ENCODE measurements around the gene SNRPN. TPM values are rescaled to one million over a fixed set of nuclear protein-coding genes. Genes with fewer than 3 reads are reported as not detected.

Gene SNRPN
- total and polyA plus RNA-seq, 2 experiments from 2014 or later: 225 to 283 TPM

- H3K9me3 ChIP-seq (ENCODE audit: low read depth): no peaks in the 10 kb centered on the region
- peaks cover 3% of the 10 kb centered on the region for H4K20me1 ChIP-seq (ENCODE audit: insufficient read depth, poor library complexity, severe bottlenecking)
- H3K4me1 ChIP-seq (ENCODE audit: insufficient read depth): no peaks in the 10 kb centered on the region
- DNase-seq (ENCODE audit: low spot score): no peak
- no peak overlapping the region for H3K4me2 ChIP-seq
- no peak overlapping the region for H3K4me3 ChIP-seq
- TF ChIP-seq CTCF (IDR thresholded peaks at IDR 0.05; ENCODE audit: poor library complexity) (no peak), EZH2 (IDR thresholded peaks at IDR 0.05; ENCODE audit: borderline replicate concordance) (no peak), EZH2phosphoT487 (IDR thresholded peaks at IDR 0.05; ENCODE audit: low read depth, severe bottlenecking, unreplicated experiment) (no peak)
- no peak overlapping the region for H3K27ac ChIP-seq
- H3K27me3 ChIP-seq: no peaks in the 10 kb centered on the region
- no peaks in the 10 kb centered on the region for H3K9me2 ChIP-seq (replicated peaks; ENCODE audit: insufficient read depth)
- no peaks in the 10 kb centered on the region for H3K36me3 ChIP-seq (replicated peaks; ENCODE audit: insufficient read depth, low read depth)
- WGBS (ENCODE audit: low lambda C conversion rate, missing lambda C conversion rate): 82% methylated on average over 7 of the region's 7 CpGs
- no peak overlapping the region for H2AFZ ChIP-seq
- H3K79me2 ChIP-seq: peaks cover 34% of the 10 kb centered on the region
These were observed 30.4 kb downstream of the SNRPN start for GRCh38 chr15:24985224-24985623.

- 82% methylated on average over 6 of the region's 6 CpGs for WGBS (ENCODE audit: low lambda C conversion rate, missing lambda C conversion rate)
- peaks cover 33% of the 10 kb centered on the region for H3K79me2 ChIP-seq
These were observed 31.9 kb downstream of the SNRPN start for GRCh38 chr15:24986653-24987052.

GRCh38 chr15:25019434-25019833 is 64.6 kb downstream of the SNRPN start:
- no peak overlapping the region for H3K27ac ChIP-seq
- H3K9me2 ChIP-seq (replicated peaks; ENCODE audit: insufficient read depth): no peaks in the 10 kb centered on the region
- no peaks in the 10 kb centered on the region for H3K27me3 ChIP-seq
- H3K9me3 ChIP-seq (ENCODE audit: low read depth): peaks cover 4% of the 10 kb centered on the region
- no peaks in the 10 kb centered on the region for H3K36me3 ChIP-seq (replicated peaks; ENCODE audit: insufficient read depth, low read depth)
- H2AFZ ChIP-seq: no peak overlapping the region
- no peaks in the 10 kb centered on the region for H4K20me1 ChIP-seq (ENCODE audit: insufficient read depth, poor library complexity, severe bottlenecking)
- no peak for TF ChIP-seq CTCF (IDR thresholded peaks at IDR 0.05; ENCODE audit: poor library complexity)
- TF ChIP-seq EZH2 (IDR thresholded peaks at IDR 0.05; ENCODE audit: borderline replicate concordance): no peak
- TF ChIP-seq EZH2phosphoT487 (IDR thresholded peaks at IDR 0.05; ENCODE audit: low read depth, severe bottlenecking, unreplicated experiment): no peak
- H3K4me3 ChIP-seq: no peak overlapping the region
- DNase-seq (ENCODE audit: low spot score): no peak
- 77% methylated on average over 1 of the region's 1 CpG for WGBS (ENCODE audit: low lambda C conversion rate, missing lambda C conversion rate)
- H3K4me2 ChIP-seq: no peak overlapping the region
- no peaks in the 10 kb centered on the region for H3K4me1 ChIP-seq (ENCODE audit: insufficient read depth)
- no peaks in the 10 kb centered on the region for H3K79me2 ChIP-seq

More at GRCh38 chr15:24986653-24987052, 31.9 kb downstream of the SNRPN start:
- Histone ChIP-seq H3K27ac (no peak overlapping the region), H3K4me2 (no peak overlapping the region), H3K27me3 (no peaks in the 10 kb centered on the region), H2AFZ (no peak overlapping the region), H4K20me1 (ENCODE audit: insufficient read depth, poor library complexity, severe bottlenecking) (peaks cover 3% of the 10 kb centered on the region), H3K9me2 (replicated peaks; ENCODE audit: insufficient read depth) (peaks cover 3% of the 10 kb centered on the region), H3K36me3 (replicated peaks; ENCODE audit: insufficient read depth, low read depth) (no peaks in the 10 kb centered on the region), H3K4me3 (no peak overlapping the region), H3K9me3 (ENCODE audit: low read depth) (no peaks in the 10 kb centered on the region), H3K4me1 (ENCODE audit: insufficient read depth) (no peaks in the 10 kb centered on the region)
- no peak for TF ChIP-seq EZH2 (IDR thresholded peaks at IDR 0.05; ENCODE audit: borderline replicate concordance)
- no peak for TF ChIP-seq EZH2phosphoT487 (IDR thresholded peaks at IDR 0.05; ENCODE audit: low read depth, severe bottlenecking, unreplicated experiment)
- no peak for TF ChIP-seq CTCF (IDR thresholded peaks at IDR 0.05; ENCODE audit: poor library complexity)
- no peak for DNase-seq (ENCODE audit: low spot score)

GRCh38 chr15:25022233-25022632 is 67.4 kb downstream of the SNRPN start:
- Histone ChIP-seq H3K36me3 (replicated peaks; ENCODE audit: insufficient read depth, low read depth) (peaks cover under 1% of the 10 kb centered on the region), H3K4me2 (no peak overlapping the region), H4K20me1 (ENCODE audit: insufficient read depth, poor library complexity, severe bottlenecking) (no peaks in the 10 kb centered on the region), H3K79me2 (no peaks in the 10 kb centered on the region), H3K9me3 (ENCODE audit: low read depth) (peaks cover 13% of the 10 kb centered on the region), H3K4me3 (no peak overlapping the region), H3K9me2 (replicated peaks; ENCODE audit: insufficient read depth) (no peaks in the 10 kb centered on the region), H2AFZ (no peak overlapping the region), H3K4me1 (ENCODE audit: insufficient read depth) (no peaks in the 10 kb centered on the region), H3K27me3 (no peaks in the 10 kb centered on the region), H3K27ac (no peak overlapping the region)
- 78% methylated on average over 2 of the region's 2 CpGs for WGBS (ENCODE audit: low lambda C conversion rate, missing lambda C conversion rate)
- no peak for DNase-seq (ENCODE audit: low spot score)
- TF ChIP-seq EZH2 (IDR thresholded peaks at IDR 0.05; ENCODE audit: borderline replicate concordance) (no peak), EZH2phosphoT487 (IDR thresholded peaks at IDR 0.05; ENCODE audit: low read depth, severe bottlenecking, unreplicated experiment) (no peak), CTCF (IDR thresholded peaks at IDR 0.05; ENCODE audit: poor library complexity) (no peak)
